ENCODE data around the gene ZMYND11. TPM values are rescaled to one million over a fixed set of nuclear protein-coding genes. Genes with fewer than 3 reads are reported as not detected.

ZMYND11 gene
- total and polyA plus RNA-seq, 2 of the 8 experiments (the other 6 are each of a cell fraction or from before 2014, with no cell fraction given) = 7.5 to 26.6 TPM

DNA sequence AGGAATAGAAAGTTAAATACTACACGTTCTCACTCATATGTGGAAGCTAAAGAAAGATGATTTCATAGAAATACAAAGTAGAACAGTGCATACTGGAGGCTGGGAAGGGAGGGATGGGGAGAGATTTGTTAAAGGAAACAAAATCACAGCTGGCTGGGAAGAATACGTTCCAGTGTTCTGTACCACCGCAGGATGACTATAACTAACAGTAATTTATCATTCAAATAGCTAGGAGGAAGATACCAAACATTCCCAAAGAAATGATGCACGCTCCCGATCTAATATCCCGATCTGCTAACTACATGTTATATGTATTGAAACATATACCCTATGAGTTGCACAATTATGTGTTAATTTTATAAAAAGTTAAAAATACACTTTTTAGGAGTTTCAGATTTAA, 162.3 kb downstream of the ZMYND11 start:
- no peaks in the 10 kb centered on the region for H3K79me2 ChIP-seq (ENCODE audit: control insufficient read depth in 1 of 2, insufficient read depth in 2 of 2, low read length in 2 of 2)
- TF ChIP-seq RFX5 (IDR thresholded peaks at IDR 0.05; ENCODE audit: borderline replicate concordance, low read depth, low read length) = no peak
- TF ChIP-seq ZNF274 (IDR thresholded peaks at IDR 0.05; ENCODE audit: borderline replicate concordance, extremely low read depth, low read length) = no peak
- TF ChIP-seq JUND (IDR thresholded peaks at IDR 0.05; ENCODE audit: low read length) = no peak
- TF ChIP-seq BRCA1 (IDR thresholded peaks at IDR 0.05; ENCODE audit: low read depth, low read length) = no peak
- no peak overlapping the region for H2AFZ ChIP-seq (ENCODE audit: low read length)
- no peak overlapping the region for H4K5ac ChIP-seq (ENCODE audit: insufficient read length, low read depth, low read length)
- no peak overlapping the region for H3K4me2 ChIP-seq (ENCODE audit: insufficient read depth in 1 of 2, low read depth in 2 of 2, low read length in 2 of 2)
- H3K36me3 ChIP-seq (ENCODE audit: control insufficient read depth in 2 of 4, insufficient read depth in 4 of 4, low read length in 3 of 4) = no peaks in the 10 kb centered on the region; a peak in 1 of 8 replicates
- H3K79me1 ChIP-seq (ENCODE audit: low read depth, low read length) = no peaks in the 10 kb centered on the region; the same call in 1 of the 2 replicates
- H3K4ac ChIP-seq (replicated peaks; ENCODE audit: insufficient read length, low read depth, low read length) = no peak overlapping the region
- no peaks in the 10 kb centered on the region for H3K4me1 ChIP-seq (replicated peaks in 1 of 4; ENCODE audit: control insufficient read depth in 3 of 4, insufficient read depth in 4 of 4, low read length in 3 of 4)
- no peak overlapping the region for H2BK5ac ChIP-seq (ENCODE audit: low read depth, low read length)
- no peak overlapping the region for H4K8ac ChIP-seq (ENCODE audit: extremely low read depth, insufficient read depth, low read length)
- DNase-seq (ENCODE audit: low read depth in 1 of 2, low spot score in 2 of 2) = no peak
- H3K14ac ChIP-seq (ENCODE audit: insufficient read length) = no peak overlapping the region
- no peak overlapping the region for H4K91ac ChIP-seq (replicated peaks; ENCODE audit: insufficient read length, low read length)
- no peak overlapping the region for H2AK5ac ChIP-seq (ENCODE audit: low read depth, low read length)
- H3K4me3 ChIP-seq (ENCODE audit: extremely low read depth in 1 of 4, insufficient read depth in 2 of 4, low read depth in 3 of 4, low read length in 4 of 4) = no peak overlapping the region
- 90% methylated on average over 6 of the region's 6 CpGs; no CpG with 5 or more reads in 1 of the 2 experiments for WGBS, 2 experiments (ENCODE audit: extremely low coverage in 1 of 2, insufficient coverage in 1 of 2, insufficient read length in 1 of 2, insufficient replicate concordance in 2 of 2, low coverage in 1 of 2, low lambda C conversion rate in 2 of 2, missing lambda C conversion rate in 1 of 2)
- no peak overlapping the region for H2BK15ac ChIP-seq (ENCODE audit: low read length)
- H3K27ac ChIP-seq (ENCODE audit: low read depth, low read length) = no peak overlapping the region
- no peak overlapping the region for H2BK120ac ChIP-seq (replicated peaks; ENCODE audit: low read depth, low read length)
- H3K27me3 ChIP-seq (replicated peaks in 1 of 4; ENCODE audit: control insufficient read depth in 3 of 4, extremely low read depth in 1 of 4, insufficient read depth in 3 of 4, low read length in 3 of 4) = no peaks in the 10 kb centered on the region
- H4K20me1 ChIP-seq (replicated peaks in 1 of 2; ENCODE audit: control insufficient read depth in 1 of 2, insufficient read depth in 2 of 2, low read length in 2 of 2) = peaks cover 0 to 2% of the 10 kb centered on the region in 2 experiments
- H3K9ac ChIP-seq (replicated peaks in 1 of 4; ENCODE audit: extremely low read depth in 1 of 4, low read depth in 3 of 4, low read length in 3 of 4) = no peak overlapping the region
- H3K9me3 ChIP-seq (ENCODE audit: insufficient read depth in 2 of 2, low read depth in 1 of 2, low read length in 1 of 2) = no peaks in the 10 kb centered on the region
- H3K23ac ChIP-seq (ENCODE audit: insufficient read length) = no peak overlapping the region
- H3K23me2 ChIP-seq (ENCODE audit: low read depth, low read length) = no peaks in the 10 kb centered on the region
- H2BK12ac ChIP-seq (ENCODE audit: low read depth, low read length) = no peak overlapping the region
- CTCF ChIA-PET (ENCODE audit: partially characterized antibody) = interaction anchor here (1.0 kb wide), 1 partner anchor 18 kb away, joined by 3 read pairs; no protein-coding TSS in a partner anchor
- no peak overlapping the region for H2BK20ac ChIP-seq (ENCODE audit: low read length)
- POLR2A ChIA-PET (ENCODE audit: partially characterized antibody) = no interaction called here
- H3K18ac ChIP-seq (ENCODE audit: extremely low read depth, low read length) = no peak overlapping the region
- H3K56ac ChIP-seq (replicated peaks; ENCODE audit: insufficient read length, low read depth, low read length) = no peak overlapping the region
- no peak for FAIRE-seq
